Ectodermal cell (in vitro differentiated cells): ENCODE measurements around the gene NID2.

Experiments used
- H3K27ac ChIP-seq: 2 replicates; pipeline ENCODE4 v1.7.0; 2013; ENCODE audit warnings: mild to moderate bottlenecking, low read depth, low read length; ENCODE audit not compliant: insufficient read depth, poor library complexity, severe bottlenecking
- H3K27me3 ChIP-seq: 2 replicates; pipeline ENCODE4 v1.7.0; 2013; ENCODE audit warnings: mild to moderate bottlenecking, low read length; ENCODE audit not compliant: insufficient read depth, control insufficient read depth, poor library complexity, severe bottlenecking
- H3K36me3 ChIP-seq: one replicate; pipeline ENCODE4 v1.7.0; 2013; ENCODE audit warnings: low read length; ENCODE audit not compliant: control insufficient read depth, insufficient read depth
- H3K4me1 ChIP-seq: one replicate; pipeline ENCODE4 v1.7.0; 2013; ENCODE audit warnings: low read length; ENCODE audit not compliant: control insufficient read depth, insufficient read depth
- H3K4me3 ChIP-seq: 2 replicates; pipeline ENCODE4 v1.7.0; 2013; ENCODE audit warnings: low read depth, low read length, control low read depth; ENCODE audit not compliant: insufficient read depth
- H3K9me3 ChIP-seq: 2 replicates; pipeline ENCODE4 v1.7.0; 2013; ENCODE audit warnings: mild to moderate bottlenecking, low read length, moderate library complexity; ENCODE audit not compliant: control insufficient read depth
- WGBS, 2 experiments: methylation state at CpG; one replicate each; pipeline ENCODE4 v1.1.7; 2013; ENCODE audit warnings: missing lambda C conversion rate in 2 of 2; 5-methylcytosine and 5-hydroxymethylcytosine counted together

The NID2 gene

GRCh38 chr14:52079239-52079959 lies 10.5 kb upstream of the NID2 start:
- Histone ChIP-seq H3K27me3 (no peaks in the 10 kb centered on the region), H3K27ac (no peak overlapping the region), H3K9me3 (no peaks in the 10 kb centered on the region), H3K36me3 (no peaks in the 10 kb centered on the region), H3K4me3 (no peak overlapping the region), H3K4me1 (no peaks in the 10 kb centered on the region)
- 87 to 95% methylated on average over 6 to 7 of the region's 7 CpGs for WGBS, 2 experiments

GRCh38 chr14:52078721-52079120 lies 9.9 kb upstream of the NID2 start:
- WGBS, 2 experiments: 87 to 98% methylated on average over 2 of the region's 2 CpGs
- Histone ChIP-seq H3K4me1 (no peaks in the 10 kb centered on the region), H3K27me3 (no peaks in the 10 kb centered on the region), H3K27ac (no peak overlapping the region), H3K36me3 (no peaks in the 10 kb centered on the region), H3K4me3 (no peak overlapping the region), H3K9me3 (no peaks in the 10 kb centered on the region)

- no peak overlapping the region for H3K4me3 ChIP-seq
- H3K9me3 ChIP-seq: no peaks in the 10 kb centered on the region
- no peaks in the 10 kb centered on the region for H3K36me3 ChIP-seq
- WGBS, 2 experiments: 91 to 95% methylated on average over 2 of the region's 2 CpGs
- H3K4me1 ChIP-seq: no peaks in the 10 kb centered on the region
- no peaks in the 10 kb centered on the region for H3K27me3 ChIP-seq
- H3K27ac ChIP-seq: no peak overlapping the region
Observed at GRCh38 chr14:52078095-52078531, 9.3 kb upstream of the NID2 start.

- H3K27me3 ChIP-seq: no peaks in the 10 kb centered on the region
- 42 to 50% methylated on average over 2 of the region's 2 CpGs for WGBS, 2 experiments
- H3K36me3 ChIP-seq: no peaks in the 10 kb centered on the region
- no peaks in the 10 kb centered on the region for H3K4me1 ChIP-seq
- no peak overlapping the region for H3K27ac ChIP-seq
- no peaks in the 10 kb centered on the region for H3K9me3 ChIP-seq
- H3K4me3 ChIP-seq: no peak overlapping the region
Observed at GRCh38 chr14:52077256-52077979, 8.6 kb upstream of the NID2 start.

GRCh38 chr14:52076334-52076733 lies 7.5 kb upstream of the NID2 start:
- Histone ChIP-seq H3K27ac (no peak overlapping the region), H3K4me1 (no peaks in the 10 kb centered on the region), H3K36me3 (no peaks in the 10 kb centered on the region), H3K4me3 (no peak overlapping the region), H3K9me3 (no peaks in the 10 kb centered on the region), H3K27me3 (peaks cover 2% of the 10 kb centered on the region)
- 73 to 75% methylated on average over 4 of the region's 4 CpGs for WGBS, 2 experiments

- 86 to 93% methylated on average over 4 of the region's 4 CpGs for WGBS, 2 experiments
- Histone ChIP-seq H3K9me3 (no peaks in the 10 kb centered on the region), H3K4me3 (no peak overlapping the region), H3K27ac (no peak overlapping the region), H3K4me1 (no peaks in the 10 kb centered on the region), H3K27me3 (peaks cover 12% of the 10 kb centered on the region), H3K36me3 (no peaks in the 10 kb centered on the region)
Observed at GRCh38 chr14:52075371-52075770, 6.5 kb upstream of the NID2 start.

GRCh38 chr14:52073251-52073650 lies 4.4 kb upstream of the NID2 start:
- WGBS, 2 experiments: 83 to 90% methylated on average over 1 of the region's 1 CpG
- no peaks in the 10 kb centered on the region for H3K36me3 ChIP-seq
- peaks cover 30% of the 10 kb centered on the region for H3K27me3 ChIP-seq
- H3K4me1 ChIP-seq: peaks cover 3% of the 10 kb centered on the region
- no peaks in the 10 kb centered on the region for H3K9me3 ChIP-seq
- no peak overlapping the region for H3K27ac ChIP-seq
- no peak overlapping the region for H3K4me3 ChIP-seq

- no peak overlapping the region for H3K4me3 ChIP-seq
- H3K27me3 ChIP-seq: peaks cover 39% of the 10 kb centered on the region
- no peaks in the 10 kb centered on the region for H3K36me3 ChIP-seq
- H3K27ac ChIP-seq: no peak overlapping the region
- 87 to 96% methylated on average over 1 to 2 of the region's 2 CpGs for WGBS, 2 experiments
- no peaks in the 10 kb centered on the region for H3K9me3 ChIP-seq
- peaks cover 3% of the 10 kb centered on the region for H3K4me1 ChIP-seq
Observed at GRCh38 chr14:52072266-52072780, 3.5 kb upstream of the NID2 start.

- H3K4me1 ChIP-seq: peaks cover 3% of the 10 kb centered on the region
- H3K27ac ChIP-seq: no peak overlapping the region
- H3K4me3 ChIP-seq: no peak overlapping the region
- WGBS, 2 experiments: 59 to 61% methylated on average over 3 of the region's 3 CpGs
- H3K27me3 ChIP-seq: peaks cover 46% of the 10 kb centered on the region
- H3K36me3 ChIP-seq: no peaks in the 10 kb centered on the region
- H3K9me3 ChIP-seq: no peaks in the 10 kb centered on the region
Observed at GRCh38 chr14:52071675-52072074, 2.8 kb upstream of the NID2 start.

GRCh38 chr14:52070051-52070431 lies 1.2 kb upstream of the NID2 start:
- 39 to 40% methylated on average over 3 of the region's 3 CpGs for WGBS, 2 experiments
- H3K9me3 ChIP-seq: no peaks in the 10 kb centered on the region
- H3K27ac ChIP-seq: no peak overlapping the region
- peaks cover 3% of the 10 kb centered on the region for H3K4me1 ChIP-seq
- H3K36me3 ChIP-seq: no peaks in the 10 kb centered on the region
- H3K27me3 ChIP-seq: peaks cover 52% of the 10 kb centered on the region
- H3K4me3 ChIP-seq: peak overlapping the region; percentile 65
